NCI-H2171 treated with DMSO at 0.1 percent for 48 hours (cell line): Measurements from ENCODE around the gene UBE2O.
"Not testable (repeated sequence)": the region's sequence is repeated elsewhere in the genome, so short reads cannot be mapped to it uniquely, and the experiment has no call there.

Experiments
- DNase-seq: peaks from one replicate; lab custom pipeline; 2025; lab: John Stamatoyannopoulos, UW

The UBE2O gene

GRCh38 chr17:76370261-76370993 lies 82.5 kb downstream of the UBE2O start:
- DNase-seq: peak; percentile 48

DNA sequence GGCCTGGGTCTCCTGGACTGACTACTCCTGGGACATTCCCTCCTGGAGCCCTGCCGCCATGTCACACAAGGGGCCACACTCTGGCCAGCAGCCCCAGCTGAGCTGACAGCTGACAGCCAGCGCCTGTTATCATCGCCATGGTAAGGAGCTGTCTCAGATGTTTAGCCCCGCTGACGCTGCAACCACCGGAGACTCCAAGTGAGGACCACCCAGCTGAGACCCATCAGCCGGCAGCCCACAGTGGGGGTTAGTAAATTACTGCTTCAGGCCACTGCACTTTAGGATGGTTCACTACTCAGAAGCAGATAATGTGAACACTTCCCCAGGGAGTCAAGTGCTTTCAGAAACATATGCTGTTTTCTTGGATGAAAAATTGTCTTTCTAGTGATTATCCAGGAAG lies 83.1 kb downstream of the UBE2O start:
- DNase-seq: peak; percentile 67

GRCh38 chr17:76369379-76369778 lies 83.6 kb downstream of the UBE2O start:
- DNase-seq: peak; percentile 58

DNA sequence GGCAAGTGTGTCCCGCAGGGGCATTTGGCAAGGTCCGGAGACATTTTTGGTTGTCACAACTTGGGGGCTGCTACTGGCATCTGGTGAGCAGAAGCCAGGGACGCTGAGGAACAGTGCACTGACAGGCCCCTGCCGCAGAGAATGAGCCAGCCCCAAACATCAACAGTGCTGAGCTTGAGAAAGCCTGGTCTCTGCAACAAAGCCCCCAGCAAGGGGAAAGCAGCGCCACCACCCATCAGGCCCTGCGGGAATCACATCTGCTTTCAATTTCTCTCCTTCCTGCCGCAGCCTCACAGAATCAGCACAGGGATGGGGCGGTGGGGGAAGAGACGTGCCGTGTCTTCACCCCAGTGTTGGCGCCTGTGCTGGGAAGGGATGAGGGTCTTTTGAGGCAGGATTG lies 84.4 kb downstream of the UBE2O start:
- DNase-seq: no peak

DNA sequence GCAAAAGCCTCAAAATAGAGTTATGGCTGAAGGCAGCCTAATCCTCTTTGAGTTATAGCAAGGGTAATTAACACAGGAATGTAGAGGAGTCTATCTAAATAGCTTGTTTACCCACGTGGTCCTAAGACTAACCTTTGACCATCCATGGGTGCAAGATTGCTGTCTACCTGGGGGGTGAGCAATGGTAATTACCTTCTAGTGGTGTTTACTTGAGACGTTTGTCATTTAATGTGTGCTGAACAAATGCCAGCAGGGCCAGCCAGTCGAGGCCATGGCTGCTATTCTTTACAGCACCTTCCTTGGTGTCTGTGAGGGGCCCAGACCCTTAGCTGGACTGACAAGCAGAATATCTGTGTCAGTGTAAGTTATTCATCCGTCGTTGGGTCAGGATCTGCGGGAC lies 85.3 kb downstream of the UBE2O start:
- no peak for DNase-seq

- no peak for DNase-seq
Observed at GRCh38 chr17:76366247-76366646, 86.7 kb downstream of the UBE2O start.

DNA sequence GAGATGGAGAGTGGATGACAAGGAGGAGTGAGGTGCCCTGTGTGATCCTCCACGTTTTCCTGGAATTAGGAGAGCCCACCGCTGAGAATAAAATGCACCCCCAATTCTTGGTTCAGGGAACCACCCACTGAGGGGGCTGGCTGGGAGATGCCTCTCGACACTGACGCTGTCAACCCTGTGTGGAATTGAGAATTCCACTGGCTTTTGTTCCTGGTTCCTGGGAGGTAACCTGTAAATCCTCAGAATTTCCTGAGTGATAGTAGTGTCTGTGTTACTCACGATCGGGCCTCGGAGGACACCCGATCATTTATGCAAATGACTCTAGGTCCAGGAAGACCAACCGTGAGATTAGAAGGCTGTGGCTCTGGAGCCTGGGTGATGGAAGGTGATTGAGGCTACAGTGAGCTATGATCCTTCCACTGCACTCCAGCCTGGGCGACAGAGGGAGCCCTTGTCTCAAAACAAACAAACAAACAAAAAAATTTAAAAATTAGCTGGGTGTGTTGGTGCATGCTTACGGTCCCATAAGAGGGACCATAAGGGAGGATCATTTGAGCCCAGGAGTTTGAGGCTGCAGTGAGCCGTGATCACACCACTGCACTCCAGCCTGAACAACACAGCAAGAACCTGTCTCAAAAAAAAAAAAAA lies 87.6 kb downstream of the UBE2O start:
- DNase-seq: peak; percentile 74

DNA sequence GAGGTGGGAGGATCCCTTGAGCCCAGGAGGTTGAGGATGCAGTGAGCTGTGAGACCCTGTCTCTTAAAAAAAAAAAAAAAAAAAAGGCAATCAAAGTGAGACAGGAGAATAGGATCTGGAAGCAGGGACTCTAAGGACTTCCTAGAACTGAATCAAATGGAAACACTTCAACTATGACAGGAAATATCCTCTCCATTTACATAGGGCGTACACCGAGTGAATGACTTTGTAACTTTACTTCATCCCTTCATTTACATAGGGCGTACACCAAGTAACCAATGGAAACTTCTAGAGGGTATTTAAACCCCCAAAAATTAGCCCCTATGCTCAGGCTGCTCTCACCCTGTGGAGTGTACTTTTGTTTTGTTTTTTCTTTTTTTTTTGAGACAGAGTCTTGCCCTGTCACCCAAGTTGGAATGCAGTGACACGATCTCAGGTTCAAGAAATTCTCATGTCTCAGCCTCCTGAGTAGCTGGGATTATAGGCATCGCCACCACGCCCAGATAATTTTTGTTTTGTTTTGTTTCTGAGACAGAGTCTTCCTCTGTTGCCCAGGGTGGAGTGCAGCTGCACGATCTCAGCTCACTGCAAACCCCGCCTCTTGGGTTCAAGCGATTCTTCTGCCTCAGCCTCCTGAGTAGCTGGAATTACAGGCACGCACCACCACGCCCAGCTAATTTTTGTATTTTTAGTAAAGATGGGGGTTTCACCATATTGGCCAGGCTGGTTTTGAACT lies 89.7 kb downstream of the UBE2O start:
- DNase-seq: no peak

- no peak for DNase-seq
Observed at GRCh38 chr17:76360461-76360860, 92.5 kb downstream of the UBE2O start.

DNA sequence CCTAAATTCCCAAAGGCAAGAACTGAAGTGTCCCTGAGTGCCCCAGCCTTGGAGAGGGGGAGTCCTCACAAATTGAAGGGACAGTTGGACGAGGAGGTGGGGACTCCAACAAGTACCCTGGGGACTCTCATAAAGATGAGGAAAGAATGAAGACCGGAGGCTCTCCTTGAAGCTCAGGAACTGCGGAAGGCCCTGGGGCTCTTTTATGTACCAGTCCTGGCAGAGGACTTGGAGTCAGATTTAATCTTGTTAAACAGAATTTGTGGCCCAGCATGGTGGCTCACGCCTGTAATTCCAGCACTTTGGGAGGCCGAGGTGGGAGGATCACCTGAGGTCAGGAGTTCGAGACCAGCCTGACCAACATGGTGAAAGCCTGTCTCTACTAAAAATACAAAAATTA lies 93.2 kb downstream of the UBE2O start:
- DNase-seq: not testable (repeated sequence)

DNA sequence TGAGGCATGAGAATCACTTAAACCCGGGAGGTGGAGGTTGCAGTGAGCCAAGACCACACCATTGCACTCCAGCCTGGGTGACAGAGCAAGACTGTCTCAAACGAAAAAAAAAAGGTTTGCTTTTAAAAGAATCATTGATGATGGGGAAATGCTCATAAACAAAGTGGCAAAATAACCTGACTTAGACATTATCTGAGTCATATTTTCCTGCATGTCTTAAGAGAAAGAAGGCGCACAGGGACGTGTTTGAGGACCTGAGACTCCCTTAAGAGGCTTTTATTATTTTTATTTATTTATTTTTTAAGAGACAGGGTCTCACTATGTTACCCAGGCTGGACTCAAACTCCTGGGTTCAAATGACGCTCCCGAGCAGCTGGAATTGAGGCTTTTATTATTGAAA lies 93.6 kb downstream of the UBE2O start:
- no peak for DNase-seq

- DNase-seq: no peak
Observed at GRCh38 chr17:76357597-76358158, 95.3 kb downstream of the UBE2O start.

DNA sequence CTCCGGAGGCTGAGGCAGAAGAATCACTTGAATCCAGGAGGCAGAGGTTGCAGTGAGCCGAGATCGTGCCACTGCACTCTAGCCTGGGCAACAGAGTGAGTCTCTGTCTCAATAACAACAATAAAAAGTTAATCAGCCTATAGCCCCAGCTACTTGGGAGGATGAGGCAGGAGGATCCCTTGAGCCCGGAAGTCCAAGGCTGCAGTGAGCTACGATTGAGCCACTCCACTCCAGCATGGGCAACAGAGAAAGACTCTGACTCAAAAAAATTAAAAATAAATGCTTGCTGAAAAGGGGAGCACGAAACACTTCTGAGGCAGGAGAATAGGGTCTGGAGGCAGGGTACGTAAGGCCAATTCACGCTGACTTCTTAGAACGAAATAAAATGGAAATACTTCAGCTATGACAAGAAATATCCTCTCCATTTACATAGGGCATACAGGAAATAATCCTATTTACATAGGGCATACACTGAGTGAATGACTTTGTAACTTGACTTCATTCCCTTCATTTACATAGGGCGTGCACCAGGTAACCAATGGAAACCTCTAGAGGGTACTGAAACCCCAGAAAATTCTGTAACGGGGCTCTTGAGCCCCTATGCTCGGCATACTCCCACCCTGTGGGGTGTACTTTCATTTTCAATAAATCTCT lies 96.0 kb downstream of the UBE2O start:
- DNase-seq: no peak

DNA sequence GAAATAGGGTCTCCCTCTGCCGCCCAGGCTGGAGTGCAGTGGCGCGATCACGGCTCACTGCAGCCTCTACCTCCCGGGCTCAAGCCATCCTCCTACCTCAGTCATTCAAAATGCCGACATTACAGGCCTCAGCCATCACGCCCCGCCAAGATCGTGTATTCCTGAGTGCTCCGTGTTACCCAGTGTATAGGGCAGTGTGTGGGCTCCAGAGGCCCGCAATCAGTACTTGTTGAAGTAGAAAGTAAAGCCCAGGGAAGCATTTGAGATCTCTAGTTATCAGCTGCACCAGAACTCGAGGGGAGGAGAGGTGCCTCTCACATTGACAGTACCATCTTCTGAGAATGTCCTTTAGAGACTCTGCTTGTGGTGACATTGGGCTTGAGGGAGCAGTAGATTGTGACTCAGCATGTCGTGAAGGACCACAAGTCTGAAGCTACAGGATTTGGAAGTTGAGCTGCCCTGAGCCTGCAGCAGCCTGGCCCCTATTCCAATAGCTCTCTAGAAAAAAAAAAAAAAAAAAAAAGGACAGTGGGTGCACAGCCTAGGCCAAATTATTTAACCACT lies 98.1 kb downstream of the UBE2O start:
- no peak for DNase-seq

DNA sequence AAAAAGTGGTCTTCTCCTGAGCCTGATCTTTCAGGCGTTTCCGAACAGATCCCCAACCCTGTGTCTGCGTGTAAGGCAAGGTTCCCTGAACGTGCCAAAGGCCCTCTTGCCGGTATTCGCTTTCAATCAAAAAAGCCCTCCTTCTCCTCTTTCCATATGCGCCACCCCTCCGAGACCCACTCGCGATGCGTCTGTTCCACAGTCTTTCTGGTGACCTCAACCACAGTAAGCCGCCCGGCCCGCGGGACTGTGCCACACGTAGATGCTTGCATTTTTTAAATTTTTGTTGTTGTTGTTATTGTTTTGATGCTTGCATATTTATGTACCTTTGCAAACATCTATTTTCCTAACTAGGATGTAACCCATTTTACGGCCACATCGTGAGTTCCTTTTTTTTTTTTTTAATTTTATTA lies 98.6 kb downstream of the UBE2O start:
- DNase-seq: no peak

DNA sequence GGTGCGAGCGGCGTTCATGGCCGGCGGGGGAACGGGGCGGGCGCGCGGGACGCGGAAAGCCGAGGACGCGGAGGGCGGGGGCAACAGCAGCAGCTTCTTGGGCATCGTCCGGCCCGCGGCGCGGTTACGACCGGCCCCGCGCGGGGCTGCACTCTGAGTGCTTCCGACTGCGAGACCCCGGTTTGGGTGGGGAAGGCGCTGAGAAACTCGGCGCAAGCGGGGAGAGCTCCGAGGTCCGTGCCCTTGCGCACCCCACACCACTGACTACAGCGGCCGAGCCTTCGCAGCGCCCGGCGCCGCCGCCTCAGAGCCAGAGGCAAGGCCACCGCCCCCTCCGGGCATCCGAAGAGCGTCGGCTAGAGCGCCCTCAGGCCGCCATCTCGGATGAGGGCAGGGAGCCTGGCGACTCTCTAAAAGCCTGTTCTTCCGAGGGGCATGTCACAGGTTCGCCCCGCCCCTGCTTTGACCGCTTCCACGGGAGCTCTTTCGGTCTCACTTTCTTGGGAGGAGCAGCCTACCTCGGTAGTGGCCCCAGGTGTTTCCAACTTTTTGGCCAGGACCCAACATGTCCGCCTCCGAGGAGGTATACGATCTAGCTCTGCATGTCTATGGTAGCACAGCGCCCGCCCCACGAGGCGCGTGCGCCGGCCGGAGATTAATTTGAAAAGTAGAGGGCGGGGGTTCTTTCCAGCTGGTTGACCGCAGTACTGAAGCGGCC lies 99.2 kb downstream of the UBE2O start, which contains the start of gene PRPSAP1:
Gene PRPSAP1, minus strand, starts transcription at position 318 of the 718 bp plus-strand sequence. Its CDS starts 213 bp downstream, at position 105.
- peak; percentile 96 for DNase-seq

DNA sequence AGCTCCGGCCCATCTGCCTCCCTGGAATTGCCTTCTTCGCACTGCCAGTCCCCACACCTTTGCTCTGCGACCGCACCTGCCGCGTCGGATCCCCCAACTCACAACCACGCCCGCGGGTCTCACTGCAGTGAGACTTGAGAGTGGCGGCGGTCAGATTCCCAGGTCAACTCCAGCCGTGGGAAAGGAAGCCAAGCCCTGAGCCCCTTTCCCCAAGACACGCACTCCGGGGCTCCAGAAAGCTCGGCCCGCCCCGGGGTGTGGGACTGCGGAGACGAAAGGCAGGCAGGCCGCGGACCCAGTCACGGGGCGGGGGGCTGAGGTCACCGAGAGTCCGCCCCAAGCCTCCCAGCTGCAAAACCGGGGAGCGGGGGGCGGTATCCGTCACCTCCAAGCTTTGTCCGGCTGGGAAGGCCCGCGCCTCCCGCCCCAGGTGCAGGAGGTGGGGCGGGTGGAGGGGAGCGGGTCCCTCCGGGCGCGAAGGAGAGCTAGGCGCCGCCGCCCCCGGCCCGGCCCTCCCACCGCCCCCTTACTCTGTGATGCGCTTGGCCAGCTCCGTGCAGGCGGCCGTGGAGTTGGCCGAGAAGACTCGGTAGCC lies 99.9 kb downstream of the UBE2O start:
- DNase-seq: no peak

GRCh38 chr17:76351526-76352071 lies 101.4 kb downstream of the UBE2O start:
- DNase-seq: no peak

GRCh38 chr17:76350463-76350862 lies 102.5 kb downstream of the UBE2O start:
- no peak for DNase-seq

DNA sequence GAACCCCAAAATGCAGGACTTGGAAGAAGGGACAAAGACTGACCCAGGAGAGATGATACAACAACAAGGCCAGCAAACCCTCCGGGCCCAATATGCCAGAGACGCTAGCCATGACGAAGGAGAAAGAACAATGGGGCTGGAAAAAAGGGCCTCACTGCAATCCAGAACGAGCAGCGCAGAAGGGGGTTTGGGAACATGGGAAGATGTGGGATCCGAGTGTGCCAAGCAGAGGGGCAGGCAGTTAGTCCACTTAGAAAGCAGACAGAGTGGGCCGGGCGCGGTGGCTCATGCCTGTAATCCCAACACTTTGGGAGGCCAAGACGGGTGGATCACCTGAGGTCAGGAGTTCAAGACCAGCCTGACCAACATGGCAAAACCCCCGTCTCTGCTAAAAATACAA lies 106.0 kb downstream of the UBE2O start:
- not testable (repeated sequence) for DNase-seq
